Right lobe of liver (tissue), 6 donors: Measurements from ENCODE around the gene C20orf204. TPM values are rescaled to one million over a fixed set of nuclear protein-coding genes. Genes with fewer than 3 reads are reported as not detected.

Source experiments
- ATAC-seq, 4 donors: fragments of 200-7000 bp; cut with Tn5 transposase; one replicate each; pipeline ENCODE4 v1.9.1; 2020; ENCODE audit warnings: mild to moderate bottlenecking in 4 of 4, moderate library complexity in 4 of 4
- DNase-seq, 3 donors: peaks; one replicate each; pipeline ENCODE4 v3.0.0-alpha.2; 2020
- H3K27ac ChIP-seq, 3 donors: fragments of 200-600 bp; one replicate each; pipeline ENCODE4 v1.8.0; 2022
- H3K27me3 ChIP-seq, 2 donors: fragments of 200-600 bp; one replicate each; pipeline ENCODE4 v1.8.0; 2022
- H3K36me3 ChIP-seq, 4 donors: fragments of 200-600 bp; sonication (generic) in 1 of 4; one replicate each; pipeline versions ENCODE4 v1.5.1 to v1.8.0; 2017 to 2022; ENCODE audit warnings: control low read depth in 1 of 4
- H3K4me1 ChIP-seq, 4 donors: fragments of 200-600 bp; sonication (generic) in 1 of 4; one replicate each; pipeline versions ENCODE4 v1.5.1 to v1.8.0; 2017 to 2022; ENCODE audit warnings: control low read depth in 1 of 4
- H3K4me3 ChIP-seq, 3 donors: fragments of 200-600 bp; one replicate each; pipeline ENCODE4 v1.8.0; 2022
- H3K9me3 ChIP-seq, 4 donors: fragments of 200-600 bp; sonication (generic) in 1 of 4; one replicate each; pipeline versions ENCODE4 v1.5.1 to v1.8.0; 2017 to 2022; ENCODE audit warnings: control low read depth in 1 of 4
- CTCF ChIP-seq, 4 donors: fragments of 200-600 bp in 3 of 4; fragments of 450-650 bp in 1 of 4; IDR thresholded peaks; one replicate each; pipeline versions ENCODE4 v1.5.1 to v1.8.0; 2016 to 2022; ENCODE audit warnings: antibody characterized with exemption in 4 of 4, mild to moderate bottlenecking in 2 of 4
- POLR2A ChIP-seq: fragments of 450-650 bp; IDR thresholded peaks from one replicate; pipeline ENCODE4 v1.6.1; 2017; ENCODE audit warnings: antibody characterized with exemption, mild to moderate bottlenecking
- WGBS: methylation state at CpG from one replicate; pipeline ENCODE4 v1.1.6; 2018; ENCODE audit warnings: low coverage, low lambda C conversion rate; ENCODE audit not compliant: insufficient coverage; ENCODE audit errors: missing lambda C conversion rate; 5-methylcytosine and 5-hydroxymethylcytosine counted together
- intact Hi-C, 2 donors: fragments of 100-400 bp; cut with DNase I; formaldehyde crosslinking; loops; one replicate each; pipeline versions ENCODE4 v1.11.2 to v1.14.1; 2022
- total RNA-seq, 6 experiments: library from RNA; depleted of rRNA in 2 of 6; stranded (reverse); fragments of >200 nt in 2 of 6; fragmentation: NEBNext Ultra II Directional in 3 of 6; extraction: Animal tissue kit (Norgen Biotek cat#: 25700) in 3 of 6; gene quantifications; one replicate each; pipeline versions ENCODE4 v1.1.0 to v1.2.4, GENCODE V29; 2016 to 2023
- donor health status: DM: no; HTN: yes; CAD: no.
- donor health status: DM: no; HTN: no; CAD: no.
- donor health status: DM: no; HTN: no; CAD: no.
- donor health status: DM: no; HTN: yes; CAD: no.
- donor health status: DM: no; HTN: yes; CAD: no.

Gene C20orf204
- total RNA-seq, 6 experiments from 2014 or later = 0.29 to 1.1 (median 0.44) TPM; not detected in 1

GRCh38 chr20:64036346-64037198 lies 590 bp downstream of the C20orf204 start:
- Histone ChIP-seq H3K4me1 (peaks cover 0 to 7% (median 0%) of the 10 kb centered on the region in 4 donors), H3K9me3 (no peaks in the 10 kb centered on the region), H3K27ac (no peak overlapping the region), H3K4me3 (no peak overlapping the region), H3K36me3 (peaks cover 0 to 17% (median 2%) of the 10 kb centered on the region in 4 donors), H3K27me3 (peaks cover 0 to 3% of the 10 kb centered on the region in 2 donors)
- intact Hi-C loops = no loop called here
- no CpG with 5 or more reads among the region's 17 CpGs for WGBS
- ATAC-seq (no peak), DNase-seq (no peak)
- TF ChIP-seq CTCF (IDR thresholded peaks at IDR 0.05) (no peak), POLR2A (no peak)

DNA sequence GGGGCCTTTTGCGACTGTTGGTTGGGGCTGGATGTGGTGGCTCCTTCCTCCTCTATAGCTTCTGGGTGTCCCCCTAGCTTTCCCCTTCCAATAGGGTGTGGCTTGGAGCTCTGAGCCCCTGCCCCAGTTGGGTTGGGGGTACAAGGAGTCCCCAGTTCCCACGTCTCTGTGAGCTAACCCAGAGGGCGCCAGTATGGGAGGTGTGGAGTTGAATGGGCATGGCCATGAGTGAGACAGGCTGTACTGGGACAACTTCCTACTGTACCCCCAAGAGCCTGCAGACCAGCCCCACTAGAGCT lies 1.2 kb downstream of the C20orf204 start:
- H3K36me3 ChIP-seq = peaks cover 0 to 12% (median 2%) of the 10 kb centered on the region in 4 donors
- peaks cover 0 to 9% of the 10 kb centered on the region in 2 donors for H3K27me3 ChIP-seq
- TF ChIP-seq CTCF (IDR thresholded peaks at IDR 0.05) = no peak
- TF ChIP-seq POLR2A = no peak
- H3K27ac ChIP-seq = no peak overlapping the region
- H3K9me3 ChIP-seq = no peaks in the 10 kb centered on the region
- H3K4me1 ChIP-seq = peaks cover 0 to 7% (median 0%) of the 10 kb centered on the region in 4 donors
- 88% methylated on average over 2 of the region's 3 CpGs for WGBS
- no peak overlapping the region for H3K4me3 ChIP-seq
- DNase-seq (no peak), ATAC-seq (no peak)
- intact Hi-C loops = no loop called here

GRCh38 chr20:64037498-64038213 lies 1.7 kb downstream of the C20orf204 start:
- intact Hi-C loops = no loop called here
- Histone ChIP-seq H3K4me3 (no peak overlapping the region), H3K4me1 (peaks cover 0 to 7% (median 0%) of the 10 kb centered on the region in 4 donors), H3K27me3 (peaks cover 0 to 11% of the 10 kb centered on the region in 2 donors), H3K9me3 (no peaks in the 10 kb centered on the region), H3K36me3 (peaks cover 0 to 7% (median 0%) of the 10 kb centered on the region in 4 donors), H3K27ac (no peak overlapping the region)
- TF ChIP-seq POLR2A (no peak), CTCF (IDR thresholded peaks at IDR 0.05) (no peak)
- 15% methylated on average over 16 of the region's 36 CpGs for WGBS
- ATAC-seq = no peak
- no peak for DNase-seq

- 0% methylated on average over 3 of the region's 30 CpGs for WGBS
- DNase-seq (peak in 1 of 3 donors; percentile 53), ATAC-seq (peak; percentile 7 to 43 (median 20))
- Histone ChIP-seq H3K36me3 (peaks cover 0 to 1% (median 0%) of the 10 kb centered on the region in 4 donors), H3K27ac (peak overlapping the region in 2 of 3 donors; percentile 8 to 39), H3K9me3 (no peaks in the 10 kb centered on the region), H3K27me3 (peaks cover 0 to 11% of the 10 kb centered on the region in 2 donors), H3K4me1 (peaks cover 0 to 7% (median 0%) of the 10 kb centered on the region in 4 donors), H3K4me3 (peak overlapping the region in 2 of 3 donors; percentile 57 to 62)
- intact Hi-C loops = no loop called here
- TF ChIP-seq POLR2A = no peak
- TF ChIP-seq CTCF (IDR thresholded peaks at IDR 0.05) = no peak
Observed at GRCh38 chr20:64038224-64038564, 2.2 kb downstream of the C20orf204 start.
